Fibroblast of lung (primary cell): ENCODE results near the gene SEPHS1. TPM values are rescaled to one million over a fixed set of nuclear protein-coding genes. Genes with fewer than 3 reads are reported as not detected.
A peak's percentile ranks its signal among the peaks of the same experiment; 100 is the strongest.
"Not testable (repeated sequence)": the region's sequence is repeated elsewhere in the genome, so short reads cannot be mapped to it uniquely, and the experiment has no call there.

Experiments used
- DNase-seq, 2 donors: peaks; one replicate each; pipeline versions ENCODE4 v3.0.0 to v3.0.0-alpha.2; 2010; ENCODE audit warnings: low read depth in 2 of 2
- H2AFZ ChIP-seq: 2 replicates; pipeline ENCODE4 v1.5.1; 2012; ENCODE audit warnings: low read length, control low read depth, inconsistent platforms
- H3K27ac ChIP-seq: 2 replicates; pipeline ENCODE4 v1.5.1; 2011; ENCODE audit warnings: low read length, control low read depth; ENCODE audit not compliant: insufficient read depth
- H3K27me3 ChIP-seq: 2 replicates; pipeline ENCODE4 v1.5.1; 2011; ENCODE audit warnings: mild to moderate bottlenecking, low read length; ENCODE audit not compliant: control insufficient read depth, insufficient read depth
- H3K36me3 ChIP-seq: 2 replicates; pipeline ENCODE4 v1.5.1; 2011; ENCODE audit warnings: low read length; ENCODE audit not compliant: control insufficient read depth, insufficient read depth
- H3K4me1 ChIP-seq: 2 replicates; pipeline ENCODE4 v1.5.1; 2011; ENCODE audit warnings: low read length; ENCODE audit not compliant: control insufficient read depth, insufficient read depth; ENCODE audit errors: extremely low read depth
- H3K4me2 ChIP-seq: 2 replicates; pipeline ENCODE4 v1.5.1; 2011; ENCODE audit warnings: low read length, control low read depth; ENCODE audit not compliant: insufficient read depth; ENCODE audit errors: extremely low read depth
- H3K4me3 ChIP-seq, 4 experiments: fragments of 200-600 bp in 1 of 4; sonication (generic) in 1 of 4; replicated peaks in 1 of 4; 2 replicates each; pipeline ENCODE4 v1.5.1; 2011 to 2016; ENCODE audit warnings: low read length in 4 of 4, low read depth in 3 of 4, mild to moderate bottlenecking in 3 of 4, control low read depth in 2 of 4, inconsistent platforms in 1 of 4, mixed read lengths in 1 of 4; ENCODE audit not compliant: insufficient read depth in 1 of 4; ENCODE audit errors: control extremely low read depth in 1 of 4
- H3K79me2 ChIP-seq: 2 replicates; pipeline ENCODE4 v1.5.1; 2012; ENCODE audit warnings: mild to moderate bottlenecking, low read length, inconsistent platforms; ENCODE audit not compliant: control insufficient read depth, insufficient read depth
- H3K9ac ChIP-seq: 2 replicates; pipeline ENCODE4 v1.5.1; 2011; ENCODE audit warnings: mild to moderate bottlenecking, low read length, control low read depth; ENCODE audit not compliant: insufficient read depth
- H3K9me3 ChIP-seq: 2 replicates; pipeline ENCODE4 v1.5.1; 2012; ENCODE audit warnings: low read depth, low read length; ENCODE audit not compliant: control insufficient read depth, insufficient read depth
- H4K20me1 ChIP-seq: 2 replicates; pipeline ENCODE4 v1.5.1; 2011; ENCODE audit warnings: low read length; ENCODE audit not compliant: control insufficient read depth, insufficient read depth; ENCODE audit errors: extremely low read depth
- EZH2 ChIP-seq: IDR thresholded peaks from 2 replicates; pipeline ENCODE4 v1.5.1; 2012; ENCODE audit warnings: low read length, control low read depth, mild to moderate bottlenecking; ENCODE audit errors: missing control alignments
- polyA plus RNA-seq, 2 donors: library from polyadenylated mRNA; depleted of rRNA in 1 of 2; stranded (reverse) in 1 of 2; unstranded in 1 of 2; fragments of >200 nt; gene quantifications; 2 replicates each; pipeline ENCODE4 v1.2.1, GENCODE V29; 2011 to 2012; ENCODE audit warnings: missing spikeins in 1 of 2
- total RNA-seq: library from RNA; depleted of rRNA; stranded (reverse); fragments of >200 nt; gene quantifications from 2 replicates; pipeline ENCODE4 v1.2.1, GENCODE V29; 2014
- TF ChIP-seq, protein P1 (sequence below), 2 donors: IDR thresholded peaks in 1 of 2; conservative IDR thresholded peaks in 1 of 2; 1 replicate in 1 of 2; 2 replicates in 1 of 2; pipeline ENCODE4 v1.5.1; 2011 to 2012; ENCODE audit warnings: low read length in 2 of 2, control low read depth in 1 of 2, inconsistent platforms in 1 of 2, low read depth in 1 of 2, mild to moderate bottlenecking in 1 of 2

SEPHS1 gene
- total and polyA plus RNA-seq, 2 donors (not counting 1 experiment from before 2014, with no cell fraction given), result 27.4 to 50.6 TPM

DNA sequence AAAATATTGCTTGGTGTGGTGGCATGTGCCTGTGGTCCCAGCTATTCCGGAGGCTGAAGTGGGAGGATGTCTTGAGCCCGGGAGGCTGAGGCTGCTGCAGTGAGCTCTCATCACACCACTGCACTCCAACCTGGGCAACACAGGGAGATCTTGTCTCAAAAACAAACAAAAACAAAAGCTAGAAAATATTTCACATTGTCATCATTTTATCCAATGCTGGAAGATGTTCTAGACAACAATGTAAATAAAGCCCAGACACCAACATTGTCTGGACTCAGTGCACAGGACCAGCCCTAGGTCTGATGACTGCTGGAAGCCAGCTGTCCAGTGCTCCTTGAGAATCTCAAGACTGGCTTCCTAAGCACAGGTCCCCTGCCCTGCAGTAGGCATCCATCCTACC, 13.5 kb downstream of the SEPHS1 start:
- H3K4me2 ChIP-seq, result no peak overlapping the region
- no peaks in the 10 kb centered on the region for H3K27me3 ChIP-seq
- H3K79me2 ChIP-seq, result peaks cover 3% of the 10 kb centered on the region
- no peak for DNase-seq
- H3K27ac ChIP-seq, result no peak overlapping the region
- H3K4me3 ChIP-seq, result no peak overlapping the region
- no peaks in the 10 kb centered on the region for H4K20me1 ChIP-seq
- H3K9me3 ChIP-seq, result no peaks in the 10 kb centered on the region
- no peak for TF ChIP-seq EZH2
- TF ChIP-seq, protein P1, sequence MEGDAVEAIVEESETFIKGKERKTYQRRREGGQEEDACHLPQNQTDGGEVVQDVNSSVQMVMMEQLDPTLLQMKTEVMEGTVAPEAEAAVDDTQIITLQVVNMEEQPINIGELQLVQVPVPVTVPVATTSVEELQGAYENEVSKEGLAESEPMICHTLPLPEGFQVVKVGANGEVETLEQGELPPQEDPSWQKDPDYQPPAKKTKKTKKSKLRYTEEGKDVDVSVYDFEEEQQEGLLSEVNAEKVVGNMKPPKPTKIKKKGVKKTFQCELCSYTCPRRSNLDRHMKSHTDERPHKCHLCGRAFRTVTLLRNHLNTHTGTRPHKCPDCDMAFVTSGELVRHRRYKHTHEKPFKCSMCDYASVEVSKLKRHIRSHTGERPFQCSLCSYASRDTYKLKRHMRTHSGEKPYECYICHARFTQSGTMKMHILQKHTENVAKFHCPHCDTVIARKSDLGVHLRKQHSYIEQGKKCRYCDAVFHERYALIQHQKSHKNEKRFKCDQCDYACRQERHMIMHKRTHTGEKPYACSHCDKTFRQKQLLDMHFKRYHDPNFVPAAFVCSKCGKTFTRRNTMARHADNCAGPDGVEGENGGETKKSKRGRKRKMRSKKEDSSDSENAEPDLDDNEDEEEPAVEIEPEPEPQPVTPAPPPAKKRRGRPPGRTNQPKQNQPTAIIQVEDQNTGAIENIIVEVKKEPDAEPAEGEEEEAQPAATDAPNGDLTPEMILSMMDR (conservative IDR thresholded peaks at IDR 0.05 in 1 of 2, IDR thresholded peaks at IDR 0.05 in 1 of 2; ENCODE audit: low read depth in 1 of 2, low read length in 2 of 2), result no peak
- H3K36me3 ChIP-seq, result peaks cover 12% of the 10 kb centered on the region
- H3K4me1 ChIP-seq, result no peaks in the 10 kb centered on the region
- H2AFZ ChIP-seq, result no peak overlapping the region
- H3K9ac ChIP-seq, result no peak overlapping the region

DNA sequence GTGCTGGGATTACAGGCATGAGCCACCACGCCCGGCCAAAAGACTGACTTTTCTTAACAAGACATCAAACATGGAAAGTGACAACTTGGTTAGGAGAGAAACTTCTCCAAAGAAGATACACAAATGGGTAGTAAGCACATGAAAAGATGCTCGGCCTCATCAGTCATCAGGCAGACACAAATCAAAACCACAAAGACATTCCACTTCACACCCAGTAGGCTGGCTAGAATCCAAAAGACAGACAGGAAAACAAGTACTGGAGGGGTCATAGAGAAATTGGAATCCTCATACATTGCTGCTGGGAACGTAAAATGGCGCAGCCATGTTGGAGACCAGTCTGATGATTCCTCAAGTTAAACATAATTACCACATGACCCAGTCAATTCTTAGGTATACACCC, 16.4 kb downstream of the SEPHS1 start:
- DNase-seq, result peak in 1 of 2 donors; percentile 30
- no peaks in the 10 kb centered on the region for H3K4me1 ChIP-seq
- no peak overlapping the region for H3K9ac ChIP-seq
- H3K27me3 ChIP-seq, result no peaks in the 10 kb centered on the region
- peaks cover 11% of the 10 kb centered on the region for H3K36me3 ChIP-seq
- H3K27ac ChIP-seq, result no peak overlapping the region
- no peak overlapping the region for H3K4me2 ChIP-seq
- H3K9me3 ChIP-seq, result no peaks in the 10 kb centered on the region
- no peaks in the 10 kb centered on the region for H3K79me2 ChIP-seq
- H3K4me3 ChIP-seq, result no peak overlapping the region
- TF ChIP-seq, protein P1 (conservative IDR thresholded peaks at IDR 0.05 in 1 of 2, IDR thresholded peaks at IDR 0.05 in 1 of 2; ENCODE audit: low read depth in 1 of 2, low read length in 2 of 2), result no peak
- TF ChIP-seq EZH2, result no peak
- no peak overlapping the region for H2AFZ ChIP-seq
- H4K20me1 ChIP-seq, result no peaks in the 10 kb centered on the region

DNA sequence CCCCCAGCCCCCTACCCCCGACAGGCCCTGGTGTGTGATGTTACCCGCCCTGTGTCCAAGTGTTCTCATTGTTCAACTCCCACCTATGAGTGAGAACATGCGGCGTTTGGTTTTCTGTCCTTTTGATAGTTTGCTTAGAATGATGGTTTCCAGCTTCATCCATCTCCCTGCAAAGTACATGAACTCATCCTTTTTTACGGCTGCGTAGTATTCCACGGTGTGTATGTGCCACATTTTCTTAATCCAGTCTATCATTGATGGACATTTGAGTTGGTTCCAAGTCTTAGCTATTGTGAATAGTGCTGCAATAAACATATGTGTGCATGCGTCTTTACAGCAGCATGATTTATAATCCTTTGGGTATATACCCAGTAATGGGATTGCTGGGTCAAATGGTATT, 17.1 kb downstream of the SEPHS1 start:
- H3K27me3 ChIP-seq, H3K9ac ChIP-seq, H3K36me3 ChIP-seq, H3K79me2 ChIP-seq, H4K20me1 ChIP-seq, DNase-seq, H2AFZ ChIP-seq, H3K4me3 ChIP-seq, H3K4me1 ChIP-seq, H3K9me3 ChIP-seq, H3K4me2 ChIP-seq, H3K27ac ChIP-seq: not testable (repeated sequence)
